H9 (cell line): ENCODE results near the gene EXOC3L4. TPM values are rescaled to one million over a fixed set of nuclear protein-coding genes. Genes with fewer than 3 reads are reported as not detected.

Experiments used
- DNase-seq: peaks from one replicate; pipeline ENCODE4 v3.0.0-alpha.2; 2017
- H2AFZ ChIP-seq: one replicate; pipeline ENCODE4 v1.6.1; 2013; ENCODE audit warnings: mild to moderate bottlenecking, low read length, control low read depth, moderate library complexity
- H2AK5ac ChIP-seq: 2 replicates; pipeline ENCODE4 v1.6.1; 2013; ENCODE audit warnings: low read length, control low read depth, mixed read lengths; ENCODE audit not compliant: insufficient read length
- H2BK120ac ChIP-seq: one replicate; pipeline ENCODE4 v1.6.1; 2013; ENCODE audit warnings: low read depth, mild to moderate bottlenecking, low read length, control low read depth, inconsistent platforms; ENCODE audit not compliant: poor library complexity, severe bottlenecking
- H2BK12ac ChIP-seq: 2 replicates; pipeline ENCODE4 v1.6.1; 2013; ENCODE audit warnings: low read length, control low read depth, mixed read lengths, low read depth; ENCODE audit not compliant: insufficient read length
- H2BK15ac ChIP-seq: 2 replicates; pipeline ENCODE4 v1.6.1; 2013; ENCODE audit warnings: low read depth, low read length, control low read depth
- H2BK20ac ChIP-seq: one replicate; pipeline ENCODE4 v1.6.1; 2013; ENCODE audit warnings: low read depth, mild to moderate bottlenecking, low read length, control low read depth, inconsistent platforms; ENCODE audit not compliant: poor library complexity, severe bottlenecking
- H2BK5ac ChIP-seq: 2 replicates; pipeline ENCODE4 v1.6.1; 2013; ENCODE audit warnings: low read length, control low read depth, mixed read lengths; ENCODE audit not compliant: insufficient read length
- H3K14ac ChIP-seq: 2 replicates; pipeline ENCODE4 v1.6.1; 2013; ENCODE audit warnings: low read length, control low read depth; ENCODE audit not compliant: insufficient read depth
- H3K18ac ChIP-seq: 2 replicates; pipeline ENCODE4 v1.6.1; 2013; ENCODE audit warnings: low read depth, mild to moderate bottlenecking, mixed read lengths, low read length, control low read depth; ENCODE audit not compliant: insufficient read length
- H3K23ac ChIP-seq: 2 replicates; pipeline ENCODE4 v1.6.1; 2013; ENCODE audit warnings: low read length, control low read depth, mixed read lengths, low read depth; ENCODE audit not compliant: insufficient read length
- H3K23me2 ChIP-seq: 2 replicates; pipeline ENCODE4 v1.6.1; 2013; ENCODE audit warnings: low read depth, mild to moderate bottlenecking, mixed read lengths, low read length, control low read depth; ENCODE audit not compliant: insufficient read length, poor library complexity, severe bottlenecking
- H3K27ac ChIP-seq: 2 replicates; pipeline ENCODE4 v1.5.1; 2013; ENCODE audit warnings: low read length, control low read depth, mixed read lengths, low read depth; ENCODE audit not compliant: insufficient read length
- H3K27me3 ChIP-seq: 2 replicates; pipeline ENCODE4 v1.6.1; 2013; ENCODE audit warnings: low read length, control low read depth, inconsistent platforms; ENCODE audit not compliant: insufficient read depth
- H3K4ac ChIP-seq: 2 replicates; pipeline ENCODE4 v1.6.1; 2013; ENCODE audit warnings: low read depth, mild to moderate bottlenecking, control low read depth, inconsistent platforms, low read length, moderate library complexity
- H3K4me1 ChIP-seq: 2 replicates; pipeline ENCODE4 v1.6.1; 2013; ENCODE audit warnings: low read length, control low read depth, inconsistent platforms; ENCODE audit not compliant: insufficient read depth
- H3K4me2 ChIP-seq: 2 replicates; pipeline ENCODE4 v1.6.1; 2013; ENCODE audit warnings: low read length, control low read depth, mixed read lengths; ENCODE audit not compliant: insufficient read length, insufficient read depth
- H3K56ac ChIP-seq: 2 replicates; pipeline ENCODE4 v1.6.1; 2013; ENCODE audit warnings: low read depth, mild to moderate bottlenecking, mixed read lengths, low read length, control low read depth; ENCODE audit not compliant: insufficient read length
- H3K79me1 ChIP-seq: 2 replicates; pipeline ENCODE4 v1.6.1; 2013; ENCODE audit warnings: low read depth, mild to moderate bottlenecking, moderate library complexity, low read length, control low read depth, inconsistent platforms; ENCODE audit not compliant: insufficient read depth, poor library complexity, severe bottlenecking
- H3K79me2 ChIP-seq: 2 replicates; pipeline ENCODE4 v1.6.1; 2013; ENCODE audit warnings: low read length, control low read depth, inconsistent platforms; ENCODE audit not compliant: insufficient read depth
- H3K9ac ChIP-seq: 2 replicates; pipeline ENCODE4 v1.6.1; 2013; ENCODE audit warnings: low read length, control low read depth, mixed read lengths; ENCODE audit not compliant: insufficient read length; ENCODE audit errors: extremely low read depth
- H3K9me3 ChIP-seq: one replicate; pipeline ENCODE4 v1.6.1; 2013; ENCODE audit warnings: low read depth, low read length, inconsistent platforms; ENCODE audit not compliant: control insufficient read depth
- H3T11ph ChIP-seq: one replicate; pipeline ENCODE4 v1.6.1; 2013; ENCODE audit warnings: mild to moderate bottlenecking, low read length, control low read depth, inconsistent platforms
- H4K20me1 ChIP-seq: one replicate; pipeline ENCODE4 v1.6.1; 2013; ENCODE audit not compliant: control insufficient read depth, insufficient read length, insufficient read depth
- H4K5ac ChIP-seq: 2 replicates; pipeline ENCODE4 v1.6.1; 2013; ENCODE audit warnings: low read depth, mild to moderate bottlenecking, mixed read lengths, low read length, control low read depth; ENCODE audit not compliant: insufficient read length
- H4K8ac ChIP-seq: replicated peaks from 2 replicates; pipeline ENCODE4 v1.6.1; 2013; ENCODE audit warnings: low read length, control low read depth, mixed read lengths, low read depth; ENCODE audit not compliant: insufficient read length
- H4K91ac ChIP-seq: 2 replicates; pipeline ENCODE4 v1.6.1; 2013; ENCODE audit warnings: low read depth, mild to moderate bottlenecking, moderate library complexity, mixed read lengths, low read length, control low read depth; ENCODE audit not compliant: insufficient read length
- H3K27ac Mint-ChIP-seq, 3 experiments: 2 replicates in 2 of 3; 3 replicates in 1 of 3; pipeline ENCODE4 v1.8.0; 2020 to 2021; ENCODE audit warnings: mixed read lengths in 3 of 3, mild to moderate bottlenecking in 1 of 3, moderate library complexity in 1 of 3
- H3K27me3 Mint-ChIP-seq: 2 replicates; pipeline ENCODE4 v1.8.0; 2021; ENCODE audit warnings: low read depth, mild to moderate bottlenecking, moderate library complexity, mixed read lengths
- H3K36me3 Mint-ChIP-seq, 3 experiments: 2 replicates in 2 of 3; 3 replicates in 1 of 3; pipeline ENCODE4 v1.8.0; 2020 to 2021; ENCODE audit warnings: low read depth in 3 of 3, mixed read lengths in 3 of 3; ENCODE audit not compliant: insufficient read depth in 1 of 3
- H3K4me1 Mint-ChIP-seq, 2 experiments: 2 replicates each; pipeline ENCODE4 v1.8.0; 2020; ENCODE audit warnings: mixed read lengths in 2 of 2
- H3K4me3 Mint-ChIP-seq, 2 experiments: 2 replicates in 1 of 2; 3 replicates in 1 of 2; pipeline ENCODE4 v1.8.0; 2020 to 2021; ENCODE audit warnings: mild to moderate bottlenecking in 2 of 2, mixed read lengths in 2 of 2, moderate library complexity in 1 of 2
- H3K9me3 Mint-ChIP-seq, 2 experiments: 2 replicates in 1 of 2; 3 replicates in 1 of 2; pipeline ENCODE4 v1.8.0; 2020; ENCODE audit warnings: mild to moderate bottlenecking in 2 of 2, mixed read lengths in 2 of 2, moderate library complexity in 1 of 2
- CTCF ChIP-seq: fragments of 200-600 bp; sonication (generic); conservative IDR thresholded peaks from 3 replicates; pipeline ENCODE4 v1.8.0; 2021; ENCODE audit warnings: antibody characterized with exemption, mild to moderate bottlenecking
- WGBS: extraction: QIAGEN DNeasy Blood & Tissue Kit; methylation state at CpG from one replicate; pipeline ENCODE4 v1.1.7; 2013; ENCODE audit warnings: missing lambda C conversion rate, low lambda C conversion rate, mixed read lengths; ENCODE audit not compliant: insufficient read length; ENCODE audit errors: extremely low coverage; 5-methylcytosine and 5-hydroxymethylcytosine counted together
- total RNA-seq: library from RNA; stranded (reverse); gene quantifications from 2 replicates; pipeline ENCODE4 v1.2.1, GENCODE V29; 2021

The EXOC3L4 gene
- total RNA-seq, 1 experiment from 2014 or later, result 0.42 TPM

GRCh38 chr14:103097244-103097993 lies 2.9 kb downstream of the EXOC3L4 start:
- H2AK5ac ChIP-seq, result no peak overlapping the region
- no peak overlapping the region for H3K56ac ChIP-seq
- H4K5ac ChIP-seq, result no peak overlapping the region
- no peak overlapping the region for H2AFZ ChIP-seq
- H3K9me3 ChIP-seq, result no peaks in the 10 kb centered on the region
- H3K4me1 ChIP-seq, result no peaks in the 10 kb centered on the region; the same call in 1 of the 2 replicates
- Mint-ChIP-seq H3K27ac (no peak overlapping the region), H3K36me3 (no peaks in the 10 kb centered on the region), H3K9me3 (no peaks in the 10 kb centered on the region), H3K27me3 (peaks cover 8% of the 10 kb centered on the region), H3K4me1 (peaks cover 13 to 44% of the 10 kb centered on the region in 2 experiments), H3K4me3 (peak overlapping the region in 1 of 2 experiments; percentile 38; a peak in 2 of 5 replicates)
- no peak overlapping the region for H2BK12ac ChIP-seq
- WGBS, result no CpG with 5 or more reads among the region's 26 CpGs
- no peak overlapping the region for H2BK5ac ChIP-seq
- H3T11ph ChIP-seq, result no peak overlapping the region
- H3K27me3 ChIP-seq, result no peaks in the 10 kb centered on the region
- no peak for DNase-seq
- no peak overlapping the region for H3K9ac ChIP-seq
- H3K79me1 ChIP-seq, result no peaks in the 10 kb centered on the region
- no peak for TF ChIP-seq CTCF
- no peaks in the 10 kb centered on the region for H3K23me2 ChIP-seq
- no peak overlapping the region for H3K14ac ChIP-seq
- H2BK15ac ChIP-seq, result no peak overlapping the region
- no peak overlapping the region for H3K18ac ChIP-seq
- no peak overlapping the region for H4K8ac ChIP-seq
- no peaks in the 10 kb centered on the region for H4K20me1 ChIP-seq
- H3K79me2 ChIP-seq, result no peaks in the 10 kb centered on the region
- no peak overlapping the region for H2BK20ac ChIP-seq
- H3K27ac ChIP-seq, result no peak overlapping the region
- no peak overlapping the region for H3K4ac ChIP-seq
- no peak overlapping the region for H3K23ac ChIP-seq
- no peak overlapping the region for H4K91ac ChIP-seq
- H3K4me2 ChIP-seq, result no peak overlapping the region
- H2BK120ac ChIP-seq, result no peak overlapping the region
